ENCODE data around the gene RNF208. TPM values are rescaled to one million over a fixed set of nuclear protein-coding genes. Genes with fewer than 3 reads are reported as not detected.
A peak's percentile ranks its signal among the peaks of the same experiment; 100 is the strongest.

RNF208 gene
- total RNA-seq, 1 donor from 2014 or later = not detected

DNA sequence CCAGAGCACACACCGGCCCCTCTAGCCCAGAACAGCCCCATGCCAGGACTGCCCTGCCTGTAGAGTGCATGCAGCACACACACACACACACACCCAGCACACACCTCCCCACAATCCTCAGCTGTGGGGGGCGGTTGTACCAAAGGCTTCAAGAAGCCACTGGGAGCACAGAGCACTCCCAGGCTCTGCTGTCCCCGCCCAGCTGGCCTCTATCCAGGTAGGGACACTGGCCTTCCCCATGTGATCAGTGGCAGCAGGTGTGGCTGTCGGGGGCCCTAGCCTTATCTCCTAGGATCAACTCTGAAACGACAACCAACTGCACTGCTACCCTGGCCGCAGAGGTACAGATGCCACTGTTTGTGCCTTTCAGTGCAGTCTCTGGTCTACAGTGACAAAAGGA, 35.7 kb downstream of the RNF208 start:
- no peak overlapping the region for H3K27ac ChIP-seq (ENCODE audit: low read depth, low read length)

DNA sequence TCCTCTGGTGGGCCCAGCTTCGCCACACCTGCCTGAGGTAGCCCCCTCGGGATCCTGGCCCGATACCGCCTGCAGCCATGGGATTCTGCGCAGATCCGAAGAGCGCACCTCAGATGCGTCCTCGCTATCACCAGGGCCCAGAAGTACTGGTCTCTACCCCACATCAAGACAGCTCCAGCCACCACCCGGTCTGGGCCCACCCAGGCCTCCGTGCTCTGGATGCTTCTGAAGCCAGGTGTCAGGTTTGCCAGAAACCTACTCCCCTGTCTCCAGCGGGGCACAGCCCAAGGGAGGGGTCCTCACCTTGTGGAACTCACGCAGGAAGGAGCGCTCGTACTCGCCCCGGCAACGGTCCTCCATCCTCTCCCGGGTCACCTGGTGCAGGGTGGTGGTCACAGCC, 36.1 kb downstream of the RNF208 start:
- Histone ChIP-seq H3K4me1 (ENCODE audit: control insufficient read depth in 3 of 3, insufficient read depth in 3 of 3, low read length in 3 of 3) (peaks cover 40 to 54% (median 42%) of the 10 kb centered on the region in 3 donors), H3K4me3 (ENCODE audit: low read length in 3 of 3) (peak overlapping the region in 1 of 3 donors; percentile 91), H3K9me3 (ENCODE audit: control insufficient read depth in 3 of 3, low read length in 3 of 3) (no peaks in the 10 kb centered on the region), H3K27ac (ENCODE audit: low read depth, low read length) (no peak overlapping the region), H3K36me3 (ENCODE audit: control insufficient read depth in 3 of 3, insufficient read depth in 3 of 3, low read length in 3 of 3) (peaks cover 55 to 72% (median 66%) of the 10 kb centered on the region in 3 donors), H3K27me3 (ENCODE audit: control insufficient read depth in 3 of 3, insufficient read depth in 3 of 3, low read length in 3 of 3) (no peaks in the 10 kb centered on the region), H3K9ac (ENCODE audit: low read depth in 1 of 3, low read length in 3 of 3) (peak overlapping the region in 1 of 3 donors; percentile 95)

More for the DNA sequence above, 35.7 kb downstream of the RNF208 start:
- Histone ChIP-seq H3K9me3 (ENCODE audit: control insufficient read depth in 3 of 3, low read length in 3 of 3) (no peaks in the 10 kb centered on the region), H3K4me1 (ENCODE audit: control insufficient read depth in 3 of 3, insufficient read depth in 3 of 3, low read length in 3 of 3) (peaks cover 42 to 59% (median 42%) of the 10 kb centered on the region in 3 donors), H3K27me3 (ENCODE audit: control insufficient read depth in 3 of 3, insufficient read depth in 3 of 3, low read length in 3 of 3) (no peaks in the 10 kb centered on the region), H3K4me3 (ENCODE audit: low read length in 3 of 3) (peak overlapping the region; percentile 91 to 99 (median 96)), H3K36me3 (ENCODE audit: control insufficient read depth in 3 of 3, insufficient read depth in 3 of 3, low read length in 3 of 3) (peaks cover 55 to 72% (median 65%) of the 10 kb centered on the region in 3 donors), H3K9ac (ENCODE audit: low read depth in 1 of 3, low read length in 3 of 3) (peak overlapping the region in 2 of 3 donors; percentile 6 to 95)

DNA sequence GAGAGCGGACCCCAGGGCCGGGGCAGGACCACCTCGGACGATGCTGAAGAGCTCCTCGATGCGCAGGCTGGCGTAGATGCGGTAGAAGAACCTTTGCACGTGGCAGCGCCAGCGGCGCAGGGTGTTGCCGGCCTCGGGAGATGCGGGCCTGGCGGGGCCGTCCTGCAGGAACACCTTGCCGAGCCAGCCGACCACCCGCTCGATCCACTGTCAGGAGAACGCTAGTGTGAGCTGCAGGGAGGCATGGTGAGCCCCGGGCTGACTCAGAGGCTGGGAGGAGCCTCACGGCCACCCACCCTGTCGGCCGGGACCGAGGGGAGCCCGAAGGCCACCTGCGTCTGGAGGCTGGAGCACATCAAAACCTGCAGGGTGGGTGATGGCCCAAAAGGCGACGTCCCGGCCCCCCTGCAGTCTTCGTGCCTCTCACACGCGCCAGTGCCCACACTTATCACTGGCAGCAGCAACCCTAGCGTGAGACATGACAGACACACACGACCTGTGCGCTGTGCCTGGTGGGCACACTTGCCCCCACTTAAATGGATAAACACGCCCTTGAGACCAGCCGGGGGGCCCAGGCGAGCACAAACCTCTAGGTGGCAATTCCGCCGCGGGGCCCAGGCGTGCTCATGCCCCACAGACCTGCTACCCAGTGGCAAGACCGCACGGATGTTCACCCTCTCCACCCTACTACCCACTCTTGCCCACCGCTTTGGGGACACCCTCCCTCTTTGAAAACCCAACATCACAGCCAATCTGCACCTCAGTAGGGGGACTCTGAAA, 37.0 kb downstream of the RNF208 start:
- H3K27me3 ChIP-seq (ENCODE audit: control insufficient read depth in 3 of 3, insufficient read depth in 3 of 3, low read length in 3 of 3) = no peaks in the 10 kb centered on the region
- H3K9me3 ChIP-seq (ENCODE audit: control insufficient read depth in 3 of 3, low read length in 3 of 3) = no peaks in the 10 kb centered on the region
- H3K27ac ChIP-seq (ENCODE audit: low read depth, low read length) = no peak overlapping the region
- H3K4me3 ChIP-seq (ENCODE audit: low read length in 3 of 3) = no peak overlapping the region
- H3K9ac ChIP-seq (ENCODE audit: low read depth in 1 of 3, low read length in 3 of 3) = no peak overlapping the region
- peaks cover 34 to 46% (median 35%) of the 10 kb centered on the region in 3 donors for H3K4me1 ChIP-seq (ENCODE audit: control insufficient read depth in 3 of 3, insufficient read depth in 3 of 3, low read length in 3 of 3)
- peaks cover 55 to 71% (median 67%) of the 10 kb centered on the region in 3 donors for H3K36me3 ChIP-seq (ENCODE audit: control insufficient read depth in 3 of 3, insufficient read depth in 3 of 3, low read length in 3 of 3)

DNA sequence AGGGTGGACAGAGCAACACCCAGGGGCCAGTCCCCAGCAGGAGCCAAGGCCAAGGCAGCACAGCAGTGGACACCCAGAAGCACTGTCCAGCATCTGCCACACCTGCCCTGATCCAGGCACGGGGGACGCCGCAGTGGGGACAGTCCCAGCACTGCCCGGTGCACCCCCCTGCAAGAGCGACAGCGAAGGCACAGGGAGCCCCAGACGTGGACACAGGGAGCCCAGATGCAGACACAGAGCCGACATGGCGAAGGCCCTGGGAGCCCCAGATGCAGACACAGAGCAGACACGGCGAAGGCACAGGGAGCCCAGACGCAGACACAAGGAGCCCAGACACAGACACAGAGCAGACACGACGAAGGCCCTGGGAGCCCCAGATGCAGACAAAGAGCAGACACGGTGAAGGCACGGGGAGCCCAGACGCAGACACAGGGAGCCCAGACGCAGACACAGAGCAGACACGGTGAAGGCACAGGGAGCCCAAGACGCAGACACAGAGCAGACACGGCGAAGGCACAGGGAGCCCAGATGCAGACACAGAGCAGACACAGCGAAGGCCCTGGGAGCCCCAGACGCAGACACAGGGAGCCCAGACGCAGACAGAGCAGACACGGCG, 38.0 kb downstream of the RNF208 start:
- peaks cover 24 to 36% (median 25%) of the 10 kb centered on the region in 3 donors for H3K4me1 ChIP-seq (ENCODE audit: control insufficient read depth in 3 of 3, insufficient read depth in 3 of 3, low read length in 3 of 3)
- peaks cover 60 to 77% (median 72%) of the 10 kb centered on the region in 3 donors for H3K36me3 ChIP-seq (ENCODE audit: control insufficient read depth in 3 of 3, insufficient read depth in 3 of 3, low read length in 3 of 3)
- H3K27ac ChIP-seq (ENCODE audit: low read depth, low read length) = no peak overlapping the region
- no peaks in the 10 kb centered on the region for H3K9me3 ChIP-seq (ENCODE audit: control insufficient read depth in 3 of 3, low read length in 3 of 3)
- H3K4me3 ChIP-seq (ENCODE audit: low read length in 3 of 3) = no peak overlapping the region
- no peak overlapping the region for H3K9ac ChIP-seq (ENCODE audit: low read depth in 1 of 3, low read length in 3 of 3)
- H3K27me3 ChIP-seq (ENCODE audit: control insufficient read depth in 3 of 3, insufficient read depth in 3 of 3, low read length in 3 of 3) = no peaks in the 10 kb centered on the region

DNA sequence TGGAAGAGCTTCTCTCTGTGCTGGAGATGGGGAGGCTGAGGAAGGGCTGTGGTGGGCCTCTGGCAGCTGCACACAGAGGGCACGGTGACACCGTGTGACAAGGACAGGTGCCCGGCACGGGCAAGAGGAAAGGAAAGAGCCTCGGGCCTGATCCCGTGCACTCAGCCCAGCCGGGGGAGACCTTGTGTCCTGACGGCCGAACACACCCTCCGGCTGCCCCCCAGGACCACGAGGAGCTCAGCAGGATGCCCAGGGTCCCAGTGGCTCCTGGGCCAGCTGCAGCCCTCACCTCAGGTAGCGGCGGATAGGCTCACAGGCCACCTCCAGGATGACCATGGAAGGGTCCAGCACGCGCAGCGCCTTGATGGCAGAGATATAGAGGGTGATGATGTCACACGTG, 39.2 kb downstream of the RNF208 start:
- Histone ChIP-seq H3K4me1 (ENCODE audit: control insufficient read depth in 3 of 3, insufficient read depth in 3 of 3, low read length in 3 of 3) (peaks cover 21 to 28% (median 22%) of the 10 kb centered on the region in 3 donors), H3K9me3 (ENCODE audit: control insufficient read depth in 3 of 3, low read length in 3 of 3) (no peaks in the 10 kb centered on the region), H3K27ac (ENCODE audit: low read depth, low read length) (no peak overlapping the region), H3K9ac (ENCODE audit: low read depth in 1 of 3, low read length in 3 of 3) (no peak overlapping the region), H3K36me3 (ENCODE audit: control insufficient read depth in 3 of 3, insufficient read depth in 3 of 3, low read length in 3 of 3) (peaks cover 60 to 83% (median 77%) of the 10 kb centered on the region in 3 donors), H3K27me3 (ENCODE audit: control insufficient read depth in 3 of 3, insufficient read depth in 3 of 3, low read length in 3 of 3) (no peaks in the 10 kb centered on the region), H3K4me3 (ENCODE audit: low read length in 3 of 3) (no peak overlapping the region)

DNA sequence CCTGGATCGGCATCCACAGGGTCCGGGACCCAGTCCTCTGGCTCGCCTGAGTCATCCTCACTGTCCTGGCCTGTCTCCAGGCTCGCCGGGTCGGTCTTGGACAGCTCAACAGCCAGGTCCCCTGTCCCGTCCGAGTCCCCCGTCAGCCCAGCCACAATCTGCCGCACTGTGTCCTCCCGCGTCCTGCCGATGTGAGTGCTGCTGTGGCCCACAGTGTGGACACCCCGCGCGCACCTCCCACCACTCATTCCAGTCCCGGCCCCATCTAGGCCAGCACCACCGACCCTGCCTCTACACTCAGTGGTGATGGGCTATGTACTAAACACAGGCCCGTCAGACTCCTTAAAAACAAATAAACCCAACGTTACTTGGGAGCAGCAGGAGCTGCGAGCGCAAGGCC, 40.4 kb downstream of the RNF208 start:
- H3K36me3 ChIP-seq (ENCODE audit: control insufficient read depth in 3 of 3, insufficient read depth in 3 of 3, low read length in 3 of 3) = peaks cover 63 to 74% (median 73%) of the 10 kb centered on the region in 3 donors
- no peaks in the 10 kb centered on the region for H3K9me3 ChIP-seq (ENCODE audit: control insufficient read depth in 3 of 3, low read length in 3 of 3)
- H3K4me3 ChIP-seq (ENCODE audit: low read length in 3 of 3) = no peak overlapping the region
- no peak overlapping the region for H3K9ac ChIP-seq (ENCODE audit: low read depth in 1 of 3, low read length in 3 of 3)
- H3K27ac ChIP-seq (ENCODE audit: low read depth, low read length) = no peak overlapping the region
- H3K4me1 ChIP-seq (ENCODE audit: control insufficient read depth in 3 of 3, insufficient read depth in 3 of 3, low read length in 3 of 3) = peaks cover 9 to 17% (median 10%) of the 10 kb centered on the region in 3 donors
- no peaks in the 10 kb centered on the region for H3K27me3 ChIP-seq (ENCODE audit: control insufficient read depth in 3 of 3, insufficient read depth in 3 of 3, low read length in 3 of 3)

DNA sequence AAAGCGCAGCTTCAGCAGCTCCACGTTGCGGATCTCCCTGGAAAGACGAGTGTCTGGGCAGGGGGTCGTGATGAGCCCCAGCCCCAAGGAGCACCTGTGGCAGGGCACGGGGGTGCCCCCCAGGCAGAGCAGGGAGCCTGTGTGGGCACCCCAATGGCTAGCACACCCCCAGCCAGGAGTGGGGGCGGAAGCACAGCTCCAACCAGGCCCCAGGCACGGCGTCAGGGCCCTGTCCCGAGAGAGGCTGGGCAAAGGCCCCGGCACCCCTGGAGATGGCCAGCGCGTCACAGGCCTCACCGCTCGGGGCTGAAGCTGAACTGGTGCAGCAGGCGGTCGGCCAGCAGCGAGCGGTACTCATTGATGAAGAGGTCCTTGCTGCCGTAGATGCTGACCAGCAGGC, 41.5 kb downstream of the RNF208 start:
- Histone ChIP-seq H3K36me3 (ENCODE audit: control insufficient read depth in 3 of 3, insufficient read depth in 3 of 3, low read length in 3 of 3) (peaks cover 57 to 64% (median 63%) of the 10 kb centered on the region in 3 donors), H3K4me1 (ENCODE audit: control insufficient read depth in 3 of 3, insufficient read depth in 3 of 3, low read length in 3 of 3) (peaks cover 0 to 5% (median 0%) of the 10 kb centered on the region in 3 donors), H3K4me3 (ENCODE audit: low read length in 3 of 3) (no peak overlapping the region), H3K27ac (ENCODE audit: low read depth, low read length) (no peak overlapping the region), H3K27me3 (ENCODE audit: control insufficient read depth in 3 of 3, insufficient read depth in 3 of 3, low read length in 3 of 3) (no peaks in the 10 kb centered on the region), H3K9me3 (ENCODE audit: control insufficient read depth in 3 of 3, low read length in 3 of 3) (no peaks in the 10 kb centered on the region), H3K9ac (ENCODE audit: low read depth in 1 of 3, low read length in 3 of 3) (no peak overlapping the region)

DNA sequence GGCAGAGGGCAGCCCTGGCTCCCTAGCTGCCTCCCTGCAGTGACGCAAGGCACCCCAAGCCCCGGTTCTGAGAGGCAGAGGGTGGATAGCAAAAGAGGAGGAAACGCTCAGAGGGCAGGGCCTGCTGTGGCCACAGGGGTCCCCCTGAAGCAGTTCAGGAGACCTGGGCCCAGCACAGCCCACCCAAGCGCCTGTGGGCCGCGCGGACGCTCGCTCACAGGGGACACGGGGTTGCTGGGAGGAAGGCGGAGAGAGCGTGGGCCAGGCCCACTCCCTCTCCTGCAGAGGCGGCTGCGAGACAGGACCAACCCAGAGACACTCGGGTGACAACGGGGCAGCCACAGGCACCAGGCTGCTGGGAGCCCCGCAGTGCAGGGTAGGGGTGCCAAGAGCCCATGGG, 42.3 kb downstream of the RNF208 start:
- Histone ChIP-seq H3K9me3 (ENCODE audit: control insufficient read depth in 3 of 3, low read length in 3 of 3) (no peaks in the 10 kb centered on the region), H3K9ac (ENCODE audit: low read depth in 1 of 3, low read length in 3 of 3) (no peak overlapping the region), H3K27me3 (ENCODE audit: control insufficient read depth in 3 of 3, insufficient read depth in 3 of 3, low read length in 3 of 3) (no peaks in the 10 kb centered on the region), H3K36me3 (ENCODE audit: control insufficient read depth in 3 of 3, insufficient read depth in 3 of 3, low read length in 3 of 3) (peaks cover 56 to 59% (median 57%) of the 10 kb centered on the region in 3 donors), H3K4me3 (ENCODE audit: low read length in 3 of 3) (no peak overlapping the region), H3K27ac (ENCODE audit: low read depth, low read length) (no peak overlapping the region), H3K4me1 (ENCODE audit: control insufficient read depth in 3 of 3, insufficient read depth in 3 of 3, low read length in 3 of 3) (no peaks in the 10 kb centered on the region)

DNA sequence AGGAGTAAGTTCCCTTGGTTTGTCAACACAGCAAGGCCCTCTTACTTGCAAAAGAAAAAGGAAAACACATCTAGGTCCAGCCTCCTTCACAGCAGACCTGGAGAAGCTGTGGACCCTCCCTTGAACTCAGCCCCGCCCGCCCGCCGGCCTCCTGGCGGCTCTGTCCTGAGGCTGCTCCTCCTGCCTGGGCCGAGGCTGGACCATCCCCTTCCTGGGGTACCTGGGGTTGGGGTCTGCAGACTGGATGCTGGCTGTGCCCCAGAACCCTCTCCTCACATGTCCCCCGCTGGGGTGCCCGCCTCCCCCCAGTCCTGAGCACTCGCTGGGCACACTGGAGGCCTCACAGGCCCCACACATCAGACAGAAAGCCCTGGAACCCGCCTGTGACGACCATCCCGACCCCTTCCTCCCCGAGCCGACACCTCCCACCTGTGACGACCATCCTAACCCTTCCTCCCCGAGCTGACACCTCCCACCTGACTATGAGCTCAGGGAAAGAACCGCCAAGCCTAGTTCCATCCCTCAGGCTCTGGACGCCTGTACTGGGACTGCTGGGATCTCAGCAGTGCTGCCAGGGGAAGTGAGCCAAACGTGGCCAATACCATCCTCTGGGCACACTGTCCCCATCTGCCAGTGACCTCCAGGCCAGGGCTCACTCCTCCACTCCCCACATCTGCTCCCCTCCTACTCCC, 43.0 kb downstream of the RNF208 start:
- peaks cover 50 to 53% (median 52%) of the 10 kb centered on the region in 3 donors for H3K36me3 ChIP-seq (ENCODE audit: control insufficient read depth in 3 of 3, insufficient read depth in 3 of 3, low read length in 3 of 3)
- no peaks in the 10 kb centered on the region for H3K9me3 ChIP-seq (ENCODE audit: control insufficient read depth in 3 of 3, low read length in 3 of 3)

More for the DNA sequence above, 43.0 kb downstream of the RNF208 start:
- Histone ChIP-seq H3K9ac (ENCODE audit: low read depth in 1 of 3, low read length in 3 of 3) (no peak overlapping the region), H3K27me3 (ENCODE audit: control insufficient read depth in 3 of 3, insufficient read depth in 3 of 3, low read length in 3 of 3) (peaks cover 0 to 3% (median 0%) of the 10 kb centered on the region in 3 donors), H3K27ac (ENCODE audit: low read depth, low read length) (no peak overlapping the region), H3K4me3 (ENCODE audit: low read length in 3 of 3) (no peak overlapping the region), H3K4me1 (ENCODE audit: control insufficient read depth in 3 of 3, insufficient read depth in 3 of 3, low read length in 3 of 3) (no peaks in the 10 kb centered on the region)
